ENCODE results near the gene EXOC2.

GRCh38 chr6:586553-586952 is 106.4 kb downstream of the EXOC2 start:
- no peak for TF ChIP-seq CTCF (IDR thresholded peaks at IDR 0.05)
- TF ChIP-seq POLR2AphosphoS5 (IDR thresholded peaks at IDR 0.05; ENCODE audit: low read depth, low read length): no peak
- TF ChIP-seq, protein P1, sequence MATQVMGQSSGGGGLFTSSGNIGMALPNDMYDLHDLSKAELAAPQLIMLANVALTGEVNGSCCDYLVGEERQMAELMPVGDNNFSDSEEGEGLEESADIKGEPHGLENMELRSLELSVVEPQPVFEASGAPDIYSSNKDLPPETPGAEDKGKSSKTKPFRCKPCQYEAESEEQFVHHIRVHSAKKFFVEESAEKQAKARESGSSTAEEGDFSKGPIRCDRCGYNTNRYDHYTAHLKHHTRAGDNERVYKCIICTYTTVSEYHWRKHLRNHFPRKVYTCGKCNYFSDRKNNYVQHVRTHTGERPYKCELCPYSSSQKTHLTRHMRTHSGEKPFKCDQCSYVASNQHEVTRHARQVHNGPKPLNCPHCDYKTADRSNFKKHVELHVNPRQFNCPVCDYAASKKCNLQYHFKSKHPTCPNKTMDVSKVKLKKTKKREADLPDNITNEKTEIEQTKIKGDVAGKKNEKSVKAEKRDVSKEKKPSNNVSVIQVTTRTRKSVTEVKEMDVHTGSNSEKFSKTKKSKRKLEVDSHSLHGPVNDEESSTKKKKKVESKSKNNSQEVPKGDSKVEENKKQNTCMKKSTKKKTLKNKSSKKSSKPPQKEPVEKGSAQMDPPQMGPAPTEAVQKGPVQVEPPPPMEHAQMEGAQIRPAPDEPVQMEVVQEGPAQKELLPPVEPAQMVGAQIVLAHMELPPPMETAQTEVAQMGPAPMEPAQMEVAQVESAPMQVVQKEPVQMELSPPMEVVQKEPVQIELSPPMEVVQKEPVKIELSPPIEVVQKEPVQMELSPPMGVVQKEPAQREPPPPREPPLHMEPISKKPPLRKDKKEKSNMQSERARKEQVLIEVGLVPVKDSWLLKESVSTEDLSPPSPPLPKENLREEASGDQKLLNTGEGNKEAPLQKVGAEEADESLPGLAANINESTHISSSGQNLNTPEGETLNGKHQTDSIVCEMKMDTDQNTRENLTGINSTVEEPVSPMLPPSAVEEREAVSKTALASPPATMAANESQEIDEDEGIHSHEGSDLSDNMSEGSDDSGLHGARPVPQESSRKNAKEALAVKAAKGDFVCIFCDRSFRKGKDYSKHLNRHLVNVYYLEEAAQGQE (IDR thresholded peaks at IDR 0.05; ENCODE audit: insufficient read depth in 1 of 2, low read depth in 2 of 2, low read length in 1 of 2): no peak
- TF ChIP-seq TCF7L2 (IDR thresholded peaks at IDR 0.05; ENCODE audit: low read depth, low read length): no peak
- no peak for TF ChIP-seq SIN3A (IDR thresholded peaks at IDR 0.05; ENCODE audit: borderline replicate concordance, insufficient read depth, low read depth, low read length)

Data from Panc1 (cell line).